CD1c-positive myeloid dendritic cell (primary cell): Measurements from ENCODE around the gene TMED9.
A peak's percentile ranks its signal among the peaks of the same experiment; 100 is the strongest.

ENCODE experiments used
- DNase-seq: peaks from one replicate; pipeline ENCODE4 v3.0.0-alpha.2; 2016; ENCODE audit errors: extremely low spot score

Gene TMED9

GRCh38 chr5:177578316-177578715 lies 13.7 kb upstream of the TMED9 start:
- no peak for DNase-seq

GRCh38 chr5:177588413-177588909 lies 3.5 kb upstream of the TMED9 start:
- DNase-seq, result no peak

- no peak for DNase-seq
Measured at GRCh38 chr5:177590406-177590805, 1.6 kb upstream of the TMED9 start.

- no peak for DNase-seq
Measured at GRCh38 chr5:177591690-177592009, 353 bp upstream of the TMED9 start.

GRCh38 chr5:177592905-177593304 lies 902 bp downstream of the TMED9 start:
- no peak for DNase-seq

- DNase-seq, result no peak
Measured at GRCh38 chr5:177593511-177593910, 1.5 kb downstream of the TMED9 start.

- no peak for DNase-seq
Measured at GRCh38 chr5:177594071-177594470, 2.1 kb downstream of the TMED9 start.

GRCh38 chr5:177595026-177595585 lies 3.1 kb downstream of the TMED9 start:
- DNase-seq, result no peak

- no peak for DNase-seq
Measured at GRCh38 chr5:177595991-177596774, 4.2 kb downstream of the TMED9 start.

GRCh38 chr5:177596775-177597238 lies 4.8 kb downstream of the TMED9 start:
- no peak for DNase-seq

GRCh38 chr5:177598477-177598876 lies 6.5 kb downstream of the TMED9 start:
- peak; percentile 5 for DNase-seq

- DNase-seq, result peak; percentile 87
Measured at GRCh38 chr5:177599731-177600507, 7.9 kb downstream of the TMED9 start, which contains the start of gene B4GALT7. Gene B4GALT7, plus strand, starts transcription at chr5:177600132. Its CDS starts 79 bp downstream, at chr5:177600211.

- DNase-seq, result no peak
Measured at GRCh38 chr5:177600508-177601018, 8.6 kb downstream of the TMED9 start.

- no peak for DNase-seq
Measured at GRCh38 chr5:177601126-177601525, 9.1 kb downstream of the TMED9 start.

- DNase-seq, result no peak
Measured at GRCh38 chr5:177601577-177602457, 9.8 kb downstream of the TMED9 start.

GRCh38 chr5:177602458-177602830 lies 10.4 kb downstream of the TMED9 start:
- no peak for DNase-seq

GRCh38 chr5:177603631-177604030 lies 11.6 kb downstream of the TMED9 start:
- DNase-seq, result no peak

- DNase-seq, result no peak
Measured at GRCh38 chr5:177604116-177604521, 12.1 kb downstream of the TMED9 start.

- DNase-seq, result no peak
Measured at GRCh38 chr5:177604656-177605055, 12.7 kb downstream of the TMED9 start.

GRCh38 chr5:177605078-177605477 lies 13.1 kb downstream of the TMED9 start:
- DNase-seq, result no peak

- no peak for DNase-seq
Measured at GRCh38 chr5:177605667-177606066, 13.7 kb downstream of the TMED9 start.
